Brain microvascular endothelial cell (primary cell): ENCODE results near the gene EIF4E.
"Not testable (repeated sequence)": the region's sequence is repeated elsewhere in the genome, so short reads cannot be mapped to it uniquely, and the experiment has no call there.

Source experiments
- DNase-seq: peaks from one replicate; pipeline ENCODE4 v3.0.0-alpha.2; 2020
- H3K27ac ChIP-seq: fragments of 250-450 bp; sonication (Bioruptor Pico); 2 replicates; pipeline ENCODE4 v1.5.1; 2020; ENCODE audit warnings: mild to moderate bottlenecking, moderate library complexity
- H3K27me3 ChIP-seq: fragments of 250-450 bp; sonication (Bioruptor Pico); replicated peaks from 2 replicates; pipeline ENCODE4 v1.5.1; 2020; ENCODE audit warnings: mild to moderate bottlenecking
- H3K36me3 ChIP-seq: fragments of 250-450 bp; sonication (Bioruptor Pico); replicated peaks from 2 replicates; pipeline ENCODE4 v1.5.1; 2020; ENCODE audit warnings: mild to moderate bottlenecking
- H3K4me3 ChIP-seq: 2 replicates; pipeline ENCODE4 v1.5.1; 2011; ENCODE audit warnings: low read depth, mild to moderate bottlenecking, control low read depth, low read length, moderate library complexity
- CTCF ChIP-seq: IDR thresholded peaks from 2 replicates; pipeline ENCODE4 v1.5.1; 2011; ENCODE audit warnings: low read depth, mild to moderate bottlenecking, moderate library complexity, low read length, control low read depth, inconsistent platforms; ENCODE audit errors: missing control alignments
- in situ Hi-C: cut with HindIII; loops from 2 replicates; pipeline ENCODE4 v1.10.0; 2017; ENCODE audit warnings: low sequenced_read_pairs, low pct_ligation_motif_present

The EIF4E gene

DNA sequence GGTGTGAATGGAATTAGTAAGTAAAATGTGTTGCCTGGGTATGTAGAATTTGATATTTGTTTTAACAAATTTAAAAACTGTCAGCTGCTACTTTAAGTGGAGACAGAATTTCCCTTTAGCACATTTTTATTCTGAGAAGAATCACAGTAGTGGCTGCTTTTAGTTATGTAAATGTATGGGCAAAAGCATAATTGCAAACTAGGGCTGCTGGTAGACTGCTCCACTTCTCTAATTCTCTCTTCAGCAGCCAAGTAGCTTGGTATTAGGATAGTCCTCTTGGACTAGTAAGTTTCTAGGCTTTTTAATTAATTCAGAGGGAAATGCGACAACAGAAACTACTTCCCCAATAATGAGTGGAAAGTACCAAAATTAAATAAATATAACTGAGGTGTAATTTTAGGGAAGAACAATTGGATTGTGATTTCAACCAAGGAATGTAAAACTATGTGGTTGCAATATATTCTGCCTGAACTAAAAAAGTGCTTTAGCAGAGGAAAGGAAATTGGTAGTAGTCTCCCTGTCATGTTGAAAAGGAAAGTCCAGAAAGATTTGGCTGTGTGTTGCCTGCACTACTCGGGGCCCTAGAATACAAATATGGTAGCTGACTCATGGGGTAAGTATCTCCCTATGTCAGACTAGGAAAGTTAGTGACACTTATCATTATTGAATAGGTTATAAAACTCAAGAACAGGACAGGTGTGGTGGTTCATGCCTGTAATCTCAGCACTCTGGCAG is 9.2 kb upstream of the EIF4E start:
- no peaks in the 10 kb centered on the region for H3K36me3 ChIP-seq
- no peak overlapping the region for H3K27ac ChIP-seq
- H3K27me3 ChIP-seq = no peaks in the 10 kb centered on the region
- in situ Hi-C loops = no loop called here
- H3K4me3 ChIP-seq = no peak overlapping the region
- DNase-seq = peak; percentile 51
- no peak for TF ChIP-seq CTCF

DNA sequence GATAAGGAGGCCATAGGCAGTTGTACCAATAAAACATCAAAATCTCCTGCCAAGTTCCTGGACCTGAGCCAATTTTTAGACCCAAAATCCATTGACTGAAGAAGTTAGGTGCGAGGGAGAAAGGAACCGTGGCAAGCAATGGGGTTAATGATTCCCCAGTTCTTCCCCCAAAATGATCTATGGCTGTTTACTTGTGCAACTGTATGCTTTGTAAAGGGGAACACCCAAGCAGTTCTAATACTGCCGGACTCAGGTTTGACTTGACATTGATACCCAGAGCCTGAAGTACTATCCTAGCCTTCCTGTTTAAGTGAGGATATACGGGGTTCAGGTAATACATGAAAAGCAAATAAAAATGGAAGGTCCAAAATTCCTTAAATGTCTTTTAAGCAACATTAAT is 6.7 kb upstream of the EIF4E start:
- no peak overlapping the region for H3K4me3 ChIP-seq
- H3K27me3 ChIP-seq = no peaks in the 10 kb centered on the region
- DNase-seq = no peak
- no peak overlapping the region for H3K27ac ChIP-seq
- H3K36me3 ChIP-seq = no peaks in the 10 kb centered on the region
- in situ Hi-C loops = no loop called here
- no peak for TF ChIP-seq CTCF

- H3K27ac ChIP-seq, in situ Hi-C loops, DNase-seq, H3K27me3 ChIP-seq, H3K4me3 ChIP-seq, H3K36me3 ChIP-seq: not testable (repeated sequence)
These were observed 5.9 kb upstream of the EIF4E start for GRCh38 chr4:98934851-98935250.

DNA sequence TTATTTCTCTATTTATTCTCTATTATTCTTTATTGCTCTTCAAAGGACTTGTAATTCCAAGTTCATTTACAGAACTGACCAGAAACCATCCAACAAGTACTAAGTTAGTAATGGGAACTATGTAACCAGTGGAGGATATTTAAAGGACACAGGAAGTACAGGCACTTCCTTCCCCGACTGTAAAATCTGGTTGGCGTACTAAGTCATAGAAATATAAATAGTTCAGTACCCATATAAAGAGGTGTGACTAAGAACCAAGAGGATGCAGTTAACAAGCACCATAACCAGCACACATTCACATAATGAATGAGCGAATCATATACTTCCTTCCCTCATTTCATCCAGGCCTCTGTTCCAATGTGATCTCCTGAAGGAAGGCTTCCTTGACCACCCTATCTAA is 3.6 kb upstream of the EIF4E start:
- TF ChIP-seq CTCF = no peak
- peak; percentile 38 for DNase-seq
- Histone ChIP-seq H3K36me3 (no peaks in the 10 kb centered on the region), H3K27ac (no peak overlapping the region), H3K27me3 (no peaks in the 10 kb centered on the region), H3K4me3 (no peak overlapping the region)
- in situ Hi-C loops = no loop called here

DNA sequence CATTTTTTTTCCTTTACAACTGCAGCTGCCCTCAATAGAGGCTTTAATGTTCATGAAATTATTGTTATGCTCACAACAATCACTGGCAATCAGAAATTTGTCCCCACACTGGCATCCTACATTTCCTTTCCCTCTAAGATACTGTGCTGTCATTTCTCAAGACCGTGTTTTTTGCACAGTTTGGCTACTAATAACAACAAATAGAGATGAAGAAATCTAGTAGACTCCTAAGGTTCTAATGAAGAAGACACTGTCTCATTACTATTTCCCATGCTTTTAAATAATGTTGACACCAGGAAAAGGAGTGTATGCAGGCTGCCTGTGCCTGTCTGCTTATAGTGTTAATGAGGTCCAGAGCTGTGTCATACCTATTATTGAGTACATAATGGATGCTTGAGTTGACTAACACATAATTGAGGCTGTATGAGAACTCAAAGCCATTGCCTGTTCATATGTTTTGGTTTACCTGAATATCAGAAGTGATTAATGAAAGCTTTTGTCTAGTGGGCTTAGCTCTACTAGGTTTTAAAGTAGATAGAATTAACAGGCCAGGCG is 1.5 kb upstream of the EIF4E start:
- no peaks in the 10 kb centered on the region for H3K36me3 ChIP-seq
- H3K27ac ChIP-seq = peak overlapping the region; percentile 88
- no peaks in the 10 kb centered on the region for H3K27me3 ChIP-seq
- in situ Hi-C loops = no loop called here
- no peak overlapping the region for H3K4me3 ChIP-seq
- TF ChIP-seq CTCF = no peak
- no peak for DNase-seq

- Histone ChIP-seq H3K27me3 (no peaks in the 10 kb centered on the region), H3K27ac (peak overlapping the region; percentile 88), H3K4me3 (peak overlapping the region; percentile 95), H3K36me3 (no peaks in the 10 kb centered on the region)
- peak; percentile 9 for TF ChIP-seq CTCF
- peak; percentile 97 for DNase-seq
- in situ Hi-C loops = no loop called here
These were observed 671 bp upstream of the EIF4E start for GRCh38 chr4:98929341-98930267.
